ENCODE results near the gene MXRA5. TPM values are rescaled to one million over a fixed set of nuclear protein-coding genes. Genes with fewer than 3 reads are reported as not detected.

The MXRA5 gene
- total RNA-seq, result 131 to 139 TPM (median 134 TPM) in 3 replicates

- peak within 1 kb of the TSS; percentile 87 for H3K4me3 Mint-ChIP-seq
- H3K27ac Mint-ChIP-seq, result peak within 1 kb of the TSS; percentile 93
- DNase-seq (ENCODE audit: low spot score in 2 of 2, unreplicated experiment in 2 of 2), result peak; percentile 57 to 71
- peaks cover 39% of the 10 kb centered on the region for H3K4me1 Mint-ChIP-seq
- H3K9me3 Mint-ChIP-seq, result peaks cover 10% of the 10 kb centered on the region
- H3K36me3 Mint-ChIP-seq, result peaks cover 23% of the 10 kb centered on the region
- no peak for TF ChIP-seq CTCF (IDR thresholded peaks at IDR 0.05; ENCODE audit: unreplicated experiment)
- no peaks in the 10 kb centered on the region for H3K27me3 Mint-ChIP-seq (ENCODE audit: low read depth)
Measured at GRCh38 chrX:3346501-3347259, at the start of gene MXRA5. MXRA5 (minus strand) TSS chrX:3346652; CDS start chrX:3343833, 2,819 bp downstream.

- peak overlapping the region; percentile 35 for H3K27ac Mint-ChIP-seq
- no peak for TF ChIP-seq CTCF (IDR thresholded peaks at IDR 0.05; ENCODE audit: unreplicated experiment)
- H3K4me3 Mint-ChIP-seq, result no peak overlapping the region
- H3K27me3 Mint-ChIP-seq (ENCODE audit: low read depth), result no peaks in the 10 kb centered on the region
- DNase-seq (ENCODE audit: low spot score in 2 of 2, unreplicated experiment in 2 of 2), result peak in 1 of 2 experiments; percentile 41
- H3K36me3 Mint-ChIP-seq, result no peaks in the 10 kb centered on the region
- H3K4me1 Mint-ChIP-seq, result peaks cover 29% of the 10 kb centered on the region
- peaks cover 4% of the 10 kb centered on the region for H3K9me3 Mint-ChIP-seq
Measured at GRCh38 chrX:3393581-3394111, 47.2 kb upstream of the MXRA5 start.

- peaks cover 4% of the 10 kb centered on the region for H3K9me3 Mint-ChIP-seq
- H3K36me3 Mint-ChIP-seq, result no peaks in the 10 kb centered on the region
- peaks cover 30% of the 10 kb centered on the region for H3K4me1 Mint-ChIP-seq
- H3K27ac Mint-ChIP-seq, result peak overlapping the region; percentile 35
- no peaks in the 10 kb centered on the region for H3K27me3 Mint-ChIP-seq (ENCODE audit: low read depth)
- H3K4me3 Mint-ChIP-seq, result no peak overlapping the region
- no peak for DNase-seq (ENCODE audit: low spot score in 2 of 2, unreplicated experiment in 2 of 2)
- TF ChIP-seq CTCF (IDR thresholded peaks at IDR 0.05; ENCODE audit: unreplicated experiment), result no peak
Measured at GRCh38 chrX:3393178-3393577, 46.7 kb upstream of the MXRA5 start.

- Mint-ChIP-seq H3K4me1 (peaks cover 21% of the 10 kb centered on the region), H3K9me3 (no peaks in the 10 kb centered on the region), H3K4me3 (no peak overlapping the region), H3K27me3 (ENCODE audit: low read depth) (no peaks in the 10 kb centered on the region), H3K36me3 (no peaks in the 10 kb centered on the region), H3K27ac (peak overlapping the region; percentile 5)
- TF ChIP-seq CTCF (IDR thresholded peaks at IDR 0.05; ENCODE audit: unreplicated experiment), result no peak
- no peak for DNase-seq (ENCODE audit: low spot score in 2 of 2, unreplicated experiment in 2 of 2)
Measured at GRCh38 chrX:3388457-3388856, 42.0 kb upstream of the MXRA5 start.

- DNase-seq (ENCODE audit: low spot score in 2 of 2, unreplicated experiment in 2 of 2), result no peak
- no peak overlapping the region for H3K4me3 Mint-ChIP-seq
- TF ChIP-seq CTCF (IDR thresholded peaks at IDR 0.05; ENCODE audit: unreplicated experiment), result no peak
- no peaks in the 10 kb centered on the region for H3K27me3 Mint-ChIP-seq (ENCODE audit: low read depth)
- H3K4me1 Mint-ChIP-seq, result peaks cover 11% of the 10 kb centered on the region
- H3K27ac Mint-ChIP-seq, result no peak overlapping the region
- H3K9me3 Mint-ChIP-seq, result no peaks in the 10 kb centered on the region
- no peaks in the 10 kb centered on the region for H3K36me3 Mint-ChIP-seq
Measured at GRCh38 chrX:3384327-3384726, 37.9 kb upstream of the MXRA5 start.

Data from mesothelial cell of epicardium (in vitro differentiated cells).